Endothelial cell of umbilical vein (primary cell): ENCODE measurements around the gene TTI1. TPM values are rescaled to one million over a fixed set of nuclear protein-coding genes. Genes with fewer than 3 reads are reported as not detected.

Experiments used
- BruUV-seq: library from RNA; stranded (reverse); fragments of 400-500 nt; replicated peaks from 2 replicates; lab custom pipeline; 2021; lab: Mats Ljungman, UMichigan
- CTCF ChIA-PET: fragments of 300-600, 350-600 bp; sonication (Branson Sonifier 250); formaldehyde crosslinking; loops from one replicate; lab custom pipeline; 2021; ENCODE audit warnings: antibody characterized with exemption, inconsistent platforms; lab: Charles Lee
- POLR2A ChIA-PET: fragments of 300-600, 350-600 bp; sonication (Branson Sonifier 250); formaldehyde crosslinking; loops from one replicate; lab custom pipeline; 2021; ENCODE audit warnings: antibody characterized with exemption, inconsistent platforms; lab: Charles Lee
- DNase-seq: peaks from one replicate; pipeline ENCODE4 v3.0.0-alpha.2; 2011; ENCODE audit warnings: low read depth, low spot score
- FAIRE-seq: peaks from 2 replicates; lab custom pipeline; 2011; peaks lifted over from hg19 to GRCh38; lab: Jason Lieb, UNC
- H2AFZ ChIP-seq: 2 replicates; pipeline ENCODE4 v1.6.0; 2012; ENCODE audit warnings: low read depth, low read length, control low read depth, inconsistent platforms
- H3K27ac ChIP-seq: 2 replicates; pipeline ENCODE4 v1.5.1; 2011; ENCODE audit warnings: low read depth, mild to moderate bottlenecking, control low read depth, low read length, moderate library complexity; ENCODE audit not compliant: insufficient read depth
- H3K27me3 ChIP-seq, 2 experiments: 2 replicates each; pipeline versions ENCODE4 v1.6.0 to v1.6.1; 2011; ENCODE audit warnings: low read length in 2 of 2, mixed read lengths in 1 of 2; ENCODE audit not compliant: control insufficient read depth in 2 of 2, insufficient read depth in 2 of 2
- H3K36me3 ChIP-seq, 2 experiments: 2 replicates in 1 of 2; 3 replicates in 1 of 2; pipeline ENCODE4 v1.5.1; 2011; ENCODE audit warnings: low read length in 2 of 2, mild to moderate bottlenecking in 1 of 2, moderate library complexity in 1 of 2; ENCODE audit not compliant: control insufficient read depth in 2 of 2, insufficient read depth in 2 of 2; ENCODE audit errors: extremely low read depth in 1 of 2
- H3K4me1 ChIP-seq: 3 replicates; pipeline ENCODE4 v1.5.1; 2011; ENCODE audit warnings: mild to moderate bottlenecking, low read length; ENCODE audit not compliant: control insufficient read depth, insufficient read depth; ENCODE audit errors: extremely low read depth
- H3K4me2 ChIP-seq: 2 replicates; pipeline ENCODE4 v1.6.1; 2011; ENCODE audit warnings: low read length, control low read depth, mixed read lengths; ENCODE audit not compliant: insufficient read depth
- H3K4me3 ChIP-seq, 3 experiments: fragments of 200-600 bp in 1 of 3; sonication (generic), shearing (Covaris generic) in 1 of 3; replicated peaks in 1 of 3; 2 replicates each; pipeline ENCODE4 v1.5.1; 2011 to 2016; ENCODE audit warnings: control low read depth in 3 of 3, low read length in 3 of 3, mild to moderate bottlenecking in 2 of 3, inconsistent platforms in 1 of 3, low read depth in 1 of 3, moderate library complexity in 1 of 3; ENCODE audit not compliant: insufficient read depth in 1 of 3
- H3K79me2 ChIP-seq: 2 replicates; pipeline ENCODE4 v1.6.0; 2012; ENCODE audit warnings: low read length, inconsistent platforms; ENCODE audit not compliant: control insufficient read depth, insufficient read depth
- H3K9ac ChIP-seq: replicated peaks from 2 replicates; pipeline ENCODE3; 2011; ENCODE audit warnings: low read length, control low read depth; ENCODE audit not compliant: insufficient read depth; ENCODE audit errors: extremely low read depth
- H3K9me1 ChIP-seq: replicated peaks from 3 replicates; pipeline ENCODE4 v1.6.0; 2011; ENCODE audit warnings: mild to moderate bottlenecking, low read length; ENCODE audit not compliant: control insufficient read depth, insufficient read depth; ENCODE audit errors: extremely low read depth
- H3K9me3 ChIP-seq: replicated peaks from 2 replicates; pipeline ENCODE4 v1.5.1; 2012; ENCODE audit warnings: low read length, inconsistent platforms; ENCODE audit not compliant: control insufficient read depth, insufficient read depth
- H4K20me1 ChIP-seq: replicated peaks from 2 replicates; pipeline ENCODE3; 2011; ENCODE audit warnings: mild to moderate bottlenecking, low read length; ENCODE audit not compliant: control insufficient read depth, insufficient read depth; ENCODE audit errors: extremely low read depth
- EZH2 ChIP-seq: IDR thresholded peaks from 2 replicates; pipeline ENCODE4 v1.6.1; 2012; ENCODE audit warnings: borderline replicate concordance, low read depth, mild to moderate bottlenecking, moderate library complexity, low read length, inconsistent platforms; ENCODE audit not compliant: severe bottlenecking
- FOS ChIP-seq: IDR thresholded peaks from 2 replicates; pipeline ENCODE4 v1.6.1; 2011; ENCODE audit warnings: mild to moderate bottlenecking, low read length, moderate library complexity, borderline replicate concordance; ENCODE audit not compliant: insufficient read depth
- GATA2 ChIP-seq: IDR thresholded peaks from 2 replicates; pipeline ENCODE4 v1.7.0; 2011; ENCODE audit warnings: low read depth, mild to moderate bottlenecking, moderate library complexity, mixed read lengths, low read length; ENCODE audit not compliant: insufficient read length, insufficient read depth
- JUN ChIP-seq: IDR thresholded peaks from 2 replicates; pipeline ENCODE4 v1.6.1; 2011; ENCODE audit warnings: borderline replicate concordance, low read depth; ENCODE audit not compliant: insufficient read length, insufficient read depth
- MYC ChIP-seq: IDR thresholded peaks from one replicate; pipeline ENCODE4 v1.6.1; 2011; ENCODE audit warnings: mild to moderate bottlenecking, low read depth, low read length
- POLR2A ChIP-seq: IDR thresholded peaks from 2 replicates; pipeline ENCODE4 v1.6.1; 2012; ENCODE audit warnings: low read depth, mild to moderate bottlenecking, control low read depth, low read length
- POLR2AphosphoS5 ChIP-seq: IDR thresholded peaks from 2 replicates; pipeline ENCODE4 v1.6.1; 2012; ENCODE audit warnings: low read depth, mild to moderate bottlenecking, control low read depth, low read length, moderate library complexity; ENCODE audit not compliant: insufficient read depth
- dilution Hi-C: fragments of 300-500 bp; cut with MboI; formaldehyde crosslinking; loops from one replicate; pipeline ENCODE4 v1.15.0; 2019; ENCODE audit warnings: low sequenced_read_pairs; ENCODE audit not compliant: extremely low pct_ligation_motif_present
- intact Hi-C: fragments of 100-400 bp; cut with micrococcal nuclease; formaldehyde crosslinking; loops from one replicate; pipeline ENCODE4 v1.10.0; 2022
- polyA plus RNA-seq, 4 experiments: library from polyadenylated mRNA; depleted of rRNA in 3 of 4; stranded (reverse) in 3 of 4; unstranded in 1 of 4; fragments of >200 nt; gene quantifications; 2 replicates each; pipeline versions ENCODE4 v1.2.1 to v1.2.3, GENCODE V29; 2011 to 2012; ENCODE audit warnings: missing spikeins in 1 of 4
- total RNA-seq: library from RNA; stranded (reverse); gene quantifications from 2 replicates; pipeline ENCODE4 v1.2.3, GENCODE V29; 2021
- TF ChIP-seq, protein P1 (sequence below): IDR thresholded peaks from 2 replicates; pipeline ENCODE4 v1.6.1; 2011; ENCODE audit not compliant: insufficient read depth, insufficient read length
- TF ChIP-seq, protein P2 (sequence below), 2 donors: IDR thresholded peaks; 1 replicate in 1 of 2; 2 replicates in 1 of 2; pipeline ENCODE4 v1.5.1; 2011; ENCODE audit warnings: low read length in 2 of 2, mild to moderate bottlenecking in 2 of 2, moderate library complexity in 2 of 2, control low read depth in 1 of 2, inconsistent platforms in 1 of 2, low read depth in 1 of 2; ENCODE audit not compliant: insufficient read depth in 1 of 2; ENCODE audit errors: extremely low read depth in 1 of 2

TTI1 gene
- total and polyA plus RNA-seq, 2 donors (not counting 3 experiments of a cell fraction or from before 2014, with no cell fraction given), result 13.2 to 23.2 TPM

DNA sequence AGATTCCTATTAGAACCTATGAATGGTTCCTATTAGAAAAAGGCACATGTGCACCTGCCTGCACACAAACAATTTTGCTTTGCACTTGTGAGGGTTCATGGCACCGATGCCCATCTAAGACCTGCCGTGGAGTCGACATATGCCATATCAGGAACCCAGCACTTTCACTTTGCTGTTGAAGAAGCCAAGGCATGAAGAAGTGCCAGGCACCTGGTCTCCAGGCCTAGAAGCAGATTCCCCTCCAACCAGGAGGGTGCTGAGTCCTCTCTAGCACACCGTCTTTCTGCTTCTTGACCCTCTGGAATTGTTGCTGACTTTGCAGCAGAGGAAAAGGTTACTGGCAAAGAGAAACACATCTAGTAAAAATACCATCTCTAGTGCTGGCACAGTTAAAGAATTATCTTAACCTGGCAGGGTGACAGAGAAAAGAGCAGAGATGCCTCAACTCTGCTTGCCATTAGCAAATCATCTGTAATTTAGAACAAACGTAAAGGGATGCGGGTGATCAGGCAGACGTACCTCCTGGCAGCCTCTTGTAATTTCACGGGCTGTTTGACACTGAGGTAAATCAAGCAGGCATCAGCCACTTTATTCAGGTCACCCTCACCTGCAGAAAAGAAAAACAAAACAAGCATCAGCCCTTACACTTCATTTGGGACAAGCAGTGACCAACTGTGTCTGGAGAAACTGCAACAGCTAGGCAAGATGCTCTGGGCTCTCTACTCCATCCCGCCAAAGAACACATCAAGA is 37.2 kb downstream of the TTI1 start:
- FAIRE-seq, result no peak

More for the DNA sequence above, 37.2 kb downstream of the TTI1 start:
- TF ChIP-seq GATA2, result no peak
- no peak for TF ChIP-seq POLR2AphosphoS5
- TF ChIP-seq, protein P1, sequence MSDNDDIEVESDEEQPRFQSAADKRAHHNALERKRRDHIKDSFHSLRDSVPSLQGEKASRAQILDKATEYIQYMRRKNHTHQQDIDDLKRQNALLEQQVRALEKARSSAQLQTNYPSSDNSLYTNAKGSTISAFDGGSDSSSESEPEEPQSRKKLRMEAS, result no peak
- TF ChIP-seq, protein P2, sequence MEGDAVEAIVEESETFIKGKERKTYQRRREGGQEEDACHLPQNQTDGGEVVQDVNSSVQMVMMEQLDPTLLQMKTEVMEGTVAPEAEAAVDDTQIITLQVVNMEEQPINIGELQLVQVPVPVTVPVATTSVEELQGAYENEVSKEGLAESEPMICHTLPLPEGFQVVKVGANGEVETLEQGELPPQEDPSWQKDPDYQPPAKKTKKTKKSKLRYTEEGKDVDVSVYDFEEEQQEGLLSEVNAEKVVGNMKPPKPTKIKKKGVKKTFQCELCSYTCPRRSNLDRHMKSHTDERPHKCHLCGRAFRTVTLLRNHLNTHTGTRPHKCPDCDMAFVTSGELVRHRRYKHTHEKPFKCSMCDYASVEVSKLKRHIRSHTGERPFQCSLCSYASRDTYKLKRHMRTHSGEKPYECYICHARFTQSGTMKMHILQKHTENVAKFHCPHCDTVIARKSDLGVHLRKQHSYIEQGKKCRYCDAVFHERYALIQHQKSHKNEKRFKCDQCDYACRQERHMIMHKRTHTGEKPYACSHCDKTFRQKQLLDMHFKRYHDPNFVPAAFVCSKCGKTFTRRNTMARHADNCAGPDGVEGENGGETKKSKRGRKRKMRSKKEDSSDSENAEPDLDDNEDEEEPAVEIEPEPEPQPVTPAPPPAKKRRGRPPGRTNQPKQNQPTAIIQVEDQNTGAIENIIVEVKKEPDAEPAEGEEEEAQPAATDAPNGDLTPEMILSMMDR (IDR thresholded peaks at IDR 0.05; ENCODE audit: extremely low read depth in 1 of 2, insufficient read depth in 1 of 2, low read depth in 1 of 2, low read length in 2 of 2), result no peak
- no peak for TF ChIP-seq MYC
- no peak for TF ChIP-seq FOS
- TF ChIP-seq POLR2A, result no peak
- no peak for TF ChIP-seq JUN
- no peak for TF ChIP-seq EZH2
- H3K36me3 ChIP-seq, result peaks cover 13 to 17% of the 10 kb centered on the region in 2 experiments
- H3K9me3 ChIP-seq, result no peaks in the 10 kb centered on the region
- no peaks in the 10 kb centered on the region for H3K27me3 ChIP-seq
- ChIA-PET CTCF (interaction anchor here (0.8 to 1.8 kb wide), 4 partner anchors 17 to 432 kb away, joined by 3 to 5 read pairs (median 4); no protein-coding TSS in a partner anchor), POLR2A (no interaction called here)
- H3K9me1 ChIP-seq, result no peaks in the 10 kb centered on the region
- dilution Hi-C loops (no loop called here), intact Hi-C loops (no loop called here)
- no peaks in the 10 kb centered on the region for H3K79me2 ChIP-seq
- BruUV-seq, result no TSS peak
- H3K27ac ChIP-seq, result no peak overlapping the region
- H4K20me1 ChIP-seq, result no peaks in the 10 kb centered on the region
- H3K9ac ChIP-seq, result no peak overlapping the region
- H3K4me1 ChIP-seq, result peaks cover 7% of the 10 kb centered on the region
- H3K4me2 ChIP-seq, result no peak overlapping the region
- no peak overlapping the region for H2AFZ ChIP-seq
- DNase-seq, result no peak
- H3K4me3 ChIP-seq, result no peak overlapping the region
